ENCODE measurements around the gene VPS16. TPM values are rescaled to one million over a fixed set of nuclear protein-coding genes. Genes with fewer than 3 reads are reported as not detected.

Gene VPS16
- total RNA-seq, 1 experiment from 2014 or later, result 38.1 TPM

DNA sequence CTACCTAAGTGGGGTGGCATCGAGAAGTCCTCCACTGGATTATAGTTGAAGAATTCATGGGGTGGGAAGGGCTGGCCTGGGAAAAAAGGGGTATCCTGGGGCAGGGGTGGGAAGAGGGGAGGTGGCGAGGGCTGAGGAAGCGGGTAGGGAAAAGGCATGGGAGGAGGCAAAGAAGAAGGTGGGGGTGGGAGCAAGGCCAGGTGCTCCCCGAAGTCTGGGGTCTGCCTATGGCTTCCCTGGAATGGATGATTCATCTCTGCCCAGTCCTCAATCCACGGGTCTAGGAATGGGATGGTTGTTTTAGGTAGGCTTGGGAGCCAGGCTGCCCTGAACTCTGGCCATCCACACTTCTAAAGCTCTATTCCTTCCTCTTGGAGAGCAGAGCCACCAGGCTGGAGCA, 4.5 kb upstream of the VPS16 start:
- H3K79me2 ChIP-seq (ENCODE audit: insufficient read depth, low read length), result peaks cover 7% of the 10 kb centered on the region; the same call in 1 of the 2 replicates
- no peak overlapping the region for H3K4me2 ChIP-seq (ENCODE audit: low read length)
- H3K9ac ChIP-seq (ENCODE audit: low read length), result no peak overlapping the region
- H2AFZ ChIP-seq (ENCODE audit: low read depth, low read length, poor library complexity, severe bottlenecking), result no peak overlapping the region
- intact Hi-C loops (cut with micrococcal nuclease), result no loop called here
- no peaks in the 10 kb centered on the region for H3K36me3 ChIP-seq (ENCODE audit: control insufficient read depth in 1 of 2, insufficient read depth in 2 of 2, low read length in 2 of 2)
- no peak for DNase-seq (ENCODE audit: low read depth, low spot score)
- no peaks in the 10 kb centered on the region for H3K27me3 ChIP-seq (ENCODE audit: insufficient read depth, low read length)
- TF ChIP-seq ELF1 (IDR thresholded peaks at IDR 0.05; ENCODE audit: borderline replicate concordance, low read depth), result no peak
- no peak for TF ChIP-seq SIN3A (IDR thresholded peaks at IDR 0.05; ENCODE audit: low read depth)
- TF ChIP-seq JUND (IDR thresholded peaks at IDR 0.05), result no peak
- TF ChIP-seq EGR1 (IDR thresholded peaks at IDR 0.05; ENCODE audit: low read depth), result no peak
- TF ChIP-seq REST (IDR thresholded peaks at IDR 0.05; ENCODE audit: low read depth), result no peak
- TF ChIP-seq TCF7L2 (IDR thresholded peaks at IDR 0.05; ENCODE audit: borderline replicate concordance, extremely low read depth, insufficient read depth, insufficient read length), result no peak
- no peak for TF ChIP-seq POLR2A (IDR thresholded peaks at IDR 0.05; ENCODE audit: borderline replicate concordance, extremely low read depth, insufficient read depth, insufficient read length)
- no peak for TF ChIP-seq ZNF274 (IDR thresholded peaks at IDR 0.05; ENCODE audit: low read depth, low read length)
- no peak for TF ChIP-seq SP1 (IDR thresholded peaks at IDR 0.05; ENCODE audit: low read depth)
- no peak for TF ChIP-seq CTCF (IDR thresholded peaks at IDR 0.05 in 2 of 3, conservative IDR thresholded peaks at IDR 0.05 in 1 of 3; ENCODE audit: borderline replicate concordance in 1 of 3, insufficient read depth in 1 of 3, low read depth in 2 of 3, low read length in 2 of 3)
- no peak for TF ChIP-seq CBX3 (IDR thresholded peaks at IDR 0.05; ENCODE audit: low read depth)
- TF ChIP-seq CEBPB (IDR thresholded peaks at IDR 0.05; ENCODE audit: low read depth), result no peak
- TF ChIP-seq MAX (IDR thresholded peaks at IDR 0.05), result no peak
- TF ChIP-seq POLR2AphosphoS5 (IDR thresholded peaks at IDR 0.05; ENCODE audit: low read depth, low read length), result no peak
- no peak for TF ChIP-seq EZH2phosphoT487 (IDR thresholded peaks at IDR 0.05; ENCODE audit: borderline replicate concordance)
- TF ChIP-seq ZFX (IDR thresholded peaks at IDR 0.05), result no peak
- no peak for TF ChIP-seq SRF (IDR thresholded peaks at IDR 0.05; ENCODE audit: low read depth)
- no peak for TF ChIP-seq YY1 (IDR thresholded peaks at IDR 0.05; ENCODE audit: extremely low read depth, insufficient replicate concordance, low read depth, low read length)
- no peaks in the 10 kb centered on the region for H3K9me2 ChIP-seq (ENCODE audit: insufficient read depth)
- ChIA-PET CTCF (no interaction called here), POLR2A (no interaction called here), RAD21 (ENCODE audit: low non-redundant PET in 1 of 2, low total read pairs in 2 of 2, uncharacterized antibody in 2 of 2, unreplicated experiment in 2 of 2) (no interaction called here)
- no peak for ATAC-seq
- H4K20me1 ChIP-seq (ENCODE audit: insufficient read depth), result no peaks in the 10 kb centered on the region
- H3K9me3 ChIP-seq (ENCODE audit: control insufficient read depth in 1 of 2, insufficient read depth in 1 of 2, low read depth in 1 of 2, low read length in 2 of 2), result no peaks in the 10 kb centered on the region
- no peak overlapping the region for H3K4me3 ChIP-seq (replicated peaks in 1 of 2; ENCODE audit: low read depth in 1 of 2, low read length in 2 of 2)
- peaks cover 11 to 22% of the 10 kb centered on the region in 2 experiments for H3K4me1 ChIP-seq (ENCODE audit: control insufficient read depth in 1 of 2, insufficient read depth in 2 of 2, low read length in 2 of 2)
- H3K27ac ChIP-seq (ENCODE audit: low read depth, low read length), result no peak overlapping the region
- no TSS peak for BruUV-seq (replicated peaks)
